HUES48 (cell line): Measurements from ENCODE around the gene KEL.
A peak's percentile ranks its signal among the peaks of the same experiment; 100 is the strongest.

Source experiments
- H3K27ac ChIP-seq: one replicate; pipeline ENCODE4 v1.7.0; 2013; ENCODE audit warnings: low read depth, low read length, inconsistent platforms
- H3K27me3 ChIP-seq: 2 replicates; pipeline ENCODE4 v1.6.1; 2013; ENCODE audit warnings: mild to moderate bottlenecking, low read length; ENCODE audit not compliant: control insufficient read depth, insufficient read depth
- H3K36me3 ChIP-seq: 2 replicates; pipeline ENCODE4 v1.6.1; 2013; ENCODE audit warnings: low read length; ENCODE audit not compliant: control insufficient read depth, insufficient read depth
- H3K4me1 ChIP-seq: 2 replicates; pipeline ENCODE4 v1.6.1; 2013; ENCODE audit warnings: mild to moderate bottlenecking, low read length; ENCODE audit not compliant: control insufficient read depth, insufficient read depth
- H3K4me3 ChIP-seq: 2 replicates; pipeline ENCODE4 v1.5.1; 2013; ENCODE audit warnings: mild to moderate bottlenecking, low read depth, low read length
- H3K9ac ChIP-seq: 2 replicates; pipeline ENCODE4 v1.6.1; 2013; ENCODE audit warnings: mild to moderate bottlenecking, low read depth, low read length, moderate library complexity
- H3K9me3 ChIP-seq: 2 replicates; pipeline ENCODE4 v1.6.1; 2013; ENCODE audit warnings: low read length; ENCODE audit not compliant: control insufficient read depth, insufficient read depth

The KEL gene, protein sequence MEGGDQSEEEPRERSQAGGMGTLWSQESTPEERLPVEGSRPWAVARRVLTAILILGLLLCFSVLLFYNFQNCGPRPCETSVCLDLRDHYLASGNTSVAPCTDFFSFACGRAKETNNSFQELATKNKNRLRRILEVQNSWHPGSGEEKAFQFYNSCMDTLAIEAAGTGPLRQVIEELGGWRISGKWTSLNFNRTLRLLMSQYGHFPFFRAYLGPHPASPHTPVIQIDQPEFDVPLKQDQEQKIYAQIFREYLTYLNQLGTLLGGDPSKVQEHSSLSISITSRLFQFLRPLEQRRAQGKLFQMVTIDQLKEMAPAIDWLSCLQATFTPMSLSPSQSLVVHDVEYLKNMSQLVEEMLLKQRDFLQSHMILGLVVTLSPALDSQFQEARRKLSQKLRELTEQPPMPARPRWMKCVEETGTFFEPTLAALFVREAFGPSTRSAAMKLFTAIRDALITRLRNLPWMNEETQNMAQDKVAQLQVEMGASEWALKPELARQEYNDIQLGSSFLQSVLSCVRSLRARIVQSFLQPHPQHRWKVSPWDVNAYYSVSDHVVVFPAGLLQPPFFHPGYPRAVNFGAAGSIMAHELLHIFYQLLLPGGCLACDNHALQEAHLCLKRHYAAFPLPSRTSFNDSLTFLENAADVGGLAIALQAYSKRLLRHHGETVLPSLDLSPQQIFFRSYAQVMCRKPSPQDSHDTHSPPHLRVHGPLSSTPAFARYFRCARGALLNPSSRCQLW

DNA sequence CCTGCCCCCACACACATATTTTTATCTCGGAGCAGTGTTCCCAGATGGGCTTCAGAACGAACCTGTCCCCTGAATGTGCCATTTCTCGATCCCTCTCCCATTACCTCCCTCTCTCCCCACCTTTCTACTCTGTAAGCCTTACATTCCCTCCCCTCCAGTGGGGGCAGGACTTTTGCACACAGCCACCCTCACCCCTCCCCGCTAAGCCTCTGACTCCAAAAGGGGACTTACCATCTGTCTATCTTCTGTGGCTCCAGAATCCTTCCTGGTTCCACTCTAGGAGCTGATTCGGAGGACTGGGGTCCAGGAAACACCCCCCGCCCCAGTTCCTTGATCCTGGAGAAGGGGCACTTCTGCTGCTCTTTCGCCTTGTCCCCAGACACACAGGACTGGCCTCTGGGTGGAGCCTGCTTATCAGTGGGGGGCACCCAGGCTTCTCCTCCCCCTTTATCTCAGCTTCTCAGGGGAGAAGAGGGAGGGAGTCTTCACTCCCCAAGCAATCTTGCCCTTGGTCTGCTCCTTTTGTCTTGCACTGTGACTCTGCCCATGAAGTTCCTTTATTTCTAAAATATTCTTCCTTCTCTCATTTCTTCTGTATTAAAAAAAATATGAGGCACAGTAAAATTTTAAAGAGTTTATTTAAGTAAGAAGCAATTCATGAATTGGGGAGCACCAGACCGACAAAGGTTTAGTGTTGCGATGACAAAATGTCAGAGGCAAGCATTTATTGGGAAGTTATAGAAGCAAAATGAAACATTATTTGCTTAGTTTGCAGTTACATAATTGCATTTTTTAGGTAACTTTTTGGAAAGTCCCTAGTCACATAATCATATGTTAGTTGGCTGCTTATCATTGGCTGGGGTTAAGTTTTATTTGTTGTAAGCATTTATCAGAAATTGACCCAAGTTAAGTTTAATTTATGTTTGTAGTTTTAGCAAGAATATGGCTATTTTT, at the start of gene KEL:
KEL (minus strand) TSS at position 391 of the 954 bp plus-strand sequence; CDS start at position 234, 157 bp downstream.
- Histone ChIP-seq H3K9me3 (no peaks in the 10 kb centered on the region), H3K4me1 (peaks cover 40% of the 10 kb centered on the region), H3K27me3 (no peaks in the 10 kb centered on the region), H3K27ac (peak within 1 kb of the TSS; percentile 1), H3K36me3 (no peaks in the 10 kb centered on the region), H3K9ac (no peak within 1 kb of the TSS), H3K4me3 (no peak within 1 kb of the TSS)

DNA sequence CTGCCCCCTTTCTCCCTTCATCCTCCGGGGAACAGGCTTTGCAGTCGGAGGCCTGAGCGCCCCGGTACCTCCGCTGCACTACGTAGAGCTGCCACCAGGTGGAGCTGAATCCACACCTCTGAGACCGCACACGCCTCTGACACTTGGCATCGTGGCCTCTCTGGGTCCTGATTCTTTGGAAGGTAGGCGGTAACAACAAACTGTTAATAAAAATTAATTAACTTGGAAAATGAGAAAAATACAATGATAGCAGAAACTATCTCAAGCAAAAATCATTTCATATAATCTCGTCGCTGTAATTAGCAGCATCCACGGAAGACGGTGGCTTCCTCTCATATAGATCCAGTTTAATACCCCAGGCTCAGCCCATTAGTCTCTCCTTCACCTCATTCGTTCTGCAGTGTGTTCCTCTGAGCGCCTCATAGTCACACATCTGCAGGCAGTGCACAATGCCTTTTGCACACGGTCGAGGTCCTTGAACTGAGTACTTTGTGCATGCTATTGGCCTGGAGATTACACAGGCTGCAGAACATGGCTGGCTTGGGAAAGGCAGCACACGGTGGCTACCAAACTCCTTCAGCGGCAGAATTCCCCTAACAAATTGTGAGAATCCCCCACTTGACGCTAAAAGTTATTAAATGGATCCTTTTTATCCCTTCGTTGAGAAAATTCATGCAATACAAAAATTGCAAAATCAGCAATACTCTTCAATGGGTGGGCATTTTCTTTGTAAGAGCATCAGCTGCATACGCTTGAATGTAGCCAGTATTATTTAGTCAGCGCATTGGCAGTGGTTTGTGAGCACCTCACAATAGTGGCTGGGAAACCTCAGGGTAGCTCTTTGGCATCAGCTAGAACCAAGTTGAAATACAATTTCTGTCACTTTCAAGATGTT, 46.1 kb upstream of the KEL start:
- no peaks in the 10 kb centered on the region for H3K9me3 ChIP-seq
- H3K9ac ChIP-seq = no peak overlapping the region
- no peaks in the 10 kb centered on the region for H3K4me1 ChIP-seq
- H3K27me3 ChIP-seq = no peaks in the 10 kb centered on the region
- no peaks in the 10 kb centered on the region for H3K36me3 ChIP-seq
- no peak overlapping the region for H3K4me3 ChIP-seq
- no peak overlapping the region for H3K27ac ChIP-seq

DNA sequence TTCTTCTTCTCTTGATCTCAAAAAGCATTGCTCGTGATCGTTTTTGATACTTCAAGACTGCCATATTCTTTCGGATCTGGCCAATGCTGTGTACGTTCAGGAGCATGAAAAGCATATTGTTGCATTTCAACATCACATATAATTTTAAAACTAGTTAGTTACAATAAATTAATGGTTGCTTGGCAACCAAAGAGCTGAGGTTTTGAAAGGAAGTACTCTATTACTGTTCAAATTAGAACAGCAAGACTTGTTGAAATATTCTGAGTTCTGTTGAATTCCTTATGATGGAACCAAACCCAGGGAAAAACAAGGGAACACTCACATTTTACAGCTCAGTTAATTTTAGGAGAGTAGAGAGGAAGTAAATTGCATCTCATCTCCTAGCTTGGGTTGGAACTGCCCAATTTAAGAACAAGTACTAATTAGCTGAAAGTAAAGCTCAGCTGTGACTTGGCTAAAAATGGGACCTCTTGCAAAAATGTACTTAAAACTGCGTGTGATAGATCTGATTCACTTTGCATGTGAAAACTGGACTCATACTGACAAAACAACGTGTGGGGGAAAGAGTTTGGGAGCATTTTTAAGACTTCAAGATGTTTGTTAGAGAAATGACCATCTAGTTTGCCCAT, 43.6 kb upstream of the KEL start:
- no peaks in the 10 kb centered on the region for H3K36me3 ChIP-seq
- H3K9me3 ChIP-seq = no peaks in the 10 kb centered on the region
- H3K4me3 ChIP-seq = no peak overlapping the region
- H3K4me1 ChIP-seq = no peaks in the 10 kb centered on the region
- H3K9ac ChIP-seq = no peak overlapping the region
- H3K27ac ChIP-seq = no peak overlapping the region
- no peaks in the 10 kb centered on the region for H3K27me3 ChIP-seq

DNA sequence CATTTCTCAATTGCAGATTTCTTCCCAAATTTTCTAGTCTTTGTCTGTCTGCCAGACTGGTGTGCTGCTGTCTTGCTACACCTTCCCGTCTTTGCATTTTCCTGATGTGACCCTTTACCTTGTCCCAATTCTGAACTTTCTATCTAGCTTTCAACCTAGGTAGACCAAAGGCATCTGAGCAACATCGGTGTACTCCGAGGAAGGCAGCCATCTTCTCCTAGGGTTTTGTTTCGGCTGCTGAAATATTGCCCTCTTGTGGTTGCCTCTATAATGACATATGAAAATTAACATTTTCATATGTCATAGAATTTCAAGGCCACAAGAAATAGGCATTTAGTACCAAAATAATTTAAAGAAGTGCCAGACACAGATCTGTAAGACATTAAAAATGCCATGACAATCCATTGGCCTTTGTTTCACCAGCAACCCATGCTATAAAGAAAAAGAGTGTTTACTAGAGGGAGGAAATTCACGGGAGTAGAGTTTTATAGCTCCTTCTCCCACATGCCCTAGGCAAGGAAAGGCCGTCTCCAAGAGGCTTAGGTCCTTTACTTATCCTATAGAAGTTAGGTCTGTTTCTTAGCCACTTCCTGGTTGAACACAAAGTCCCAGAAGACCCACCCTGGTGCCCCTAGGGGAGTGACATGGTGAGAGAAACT, 41.4 kb upstream of the KEL start:
- Histone ChIP-seq H3K9me3 (no peaks in the 10 kb centered on the region), H3K4me1 (no peaks in the 10 kb centered on the region), H3K36me3 (no peaks in the 10 kb centered on the region), H3K27me3 (no peaks in the 10 kb centered on the region), H3K27ac (no peak overlapping the region), H3K9ac (no peak overlapping the region), H3K4me3 (no peak overlapping the region)

DNA sequence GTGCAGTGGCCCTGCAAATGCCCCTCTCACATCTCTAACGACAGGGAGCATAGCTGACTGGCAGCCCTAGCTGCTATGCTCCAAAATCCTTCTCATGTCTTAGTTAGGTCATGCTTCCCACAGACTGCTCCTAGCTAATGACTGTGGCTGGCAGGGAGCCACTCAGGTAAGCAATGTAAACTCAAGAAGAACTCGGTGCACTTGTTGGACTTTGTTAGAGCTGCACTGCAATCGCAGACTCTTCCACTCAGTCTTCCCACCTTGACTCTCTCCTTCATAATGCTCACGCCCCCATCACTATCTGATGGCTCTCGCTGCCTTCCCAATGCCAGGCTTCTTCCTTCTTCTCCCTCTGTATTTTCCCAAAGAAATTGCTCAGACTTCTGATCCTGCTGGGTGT, 40.7 kb upstream of the KEL start:
- Histone ChIP-seq H3K27ac (no peak overlapping the region), H3K9me3 (no peaks in the 10 kb centered on the region), H3K4me3 (no peak overlapping the region), H3K27me3 (no peaks in the 10 kb centered on the region), H3K9ac (no peak overlapping the region), H3K4me1 (no peaks in the 10 kb centered on the region), H3K36me3 (no peaks in the 10 kb centered on the region)

DNA sequence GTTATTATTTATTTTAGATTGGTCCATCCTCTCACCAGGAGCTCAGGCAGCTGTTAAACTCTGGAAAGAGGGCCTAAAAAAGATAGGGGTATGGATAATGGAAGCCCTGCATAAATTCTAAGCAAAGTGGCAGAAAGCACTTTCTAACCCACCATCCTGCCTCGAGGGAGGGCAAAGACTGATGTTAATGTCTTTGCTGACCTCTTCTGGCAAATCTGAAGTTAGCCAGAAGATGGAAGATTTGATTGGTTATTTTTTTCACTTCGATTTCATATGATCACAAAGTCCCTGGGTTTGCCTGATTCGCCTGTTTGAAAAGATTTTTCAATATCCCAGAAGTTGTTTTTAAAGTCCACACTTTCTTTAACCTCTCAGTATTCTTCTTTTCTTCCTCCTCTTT, 39.9 kb upstream of the KEL start:
- no peaks in the 10 kb centered on the region for H3K27me3 ChIP-seq
- no peak overlapping the region for H3K9ac ChIP-seq
- no peak overlapping the region for H3K27ac ChIP-seq
- no peaks in the 10 kb centered on the region for H3K36me3 ChIP-seq
- H3K4me1 ChIP-seq = no peaks in the 10 kb centered on the region
- no peaks in the 10 kb centered on the region for H3K9me3 ChIP-seq
- no peak overlapping the region for H3K4me3 ChIP-seq

DNA sequence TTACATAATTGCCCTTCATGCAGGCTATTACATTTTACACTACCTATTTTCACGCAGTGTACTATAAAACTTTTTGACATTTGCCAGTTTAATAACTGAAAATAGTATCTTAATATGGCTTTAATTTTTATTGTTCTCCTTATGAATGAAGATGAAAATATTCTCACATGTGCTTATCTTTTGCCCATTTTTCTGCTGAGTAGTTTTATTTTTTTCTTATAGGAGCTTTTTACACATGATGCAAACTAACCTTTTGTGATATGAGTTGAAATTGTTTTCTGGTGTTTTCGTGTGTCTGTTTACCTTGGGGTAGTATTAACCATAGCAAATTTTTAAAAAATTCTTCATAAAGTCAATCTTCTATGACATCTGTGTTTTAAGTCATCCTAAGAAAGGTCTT, 38.5 kb upstream of the KEL start:
- no peaks in the 10 kb centered on the region for H3K36me3 ChIP-seq
- H3K27me3 ChIP-seq = no peaks in the 10 kb centered on the region
- H3K9me3 ChIP-seq = no peaks in the 10 kb centered on the region
- H3K27ac ChIP-seq = no peak overlapping the region
- no peaks in the 10 kb centered on the region for H3K4me1 ChIP-seq
- no peak overlapping the region for H3K4me3 ChIP-seq
- no peak overlapping the region for H3K9ac ChIP-seq

DNA sequence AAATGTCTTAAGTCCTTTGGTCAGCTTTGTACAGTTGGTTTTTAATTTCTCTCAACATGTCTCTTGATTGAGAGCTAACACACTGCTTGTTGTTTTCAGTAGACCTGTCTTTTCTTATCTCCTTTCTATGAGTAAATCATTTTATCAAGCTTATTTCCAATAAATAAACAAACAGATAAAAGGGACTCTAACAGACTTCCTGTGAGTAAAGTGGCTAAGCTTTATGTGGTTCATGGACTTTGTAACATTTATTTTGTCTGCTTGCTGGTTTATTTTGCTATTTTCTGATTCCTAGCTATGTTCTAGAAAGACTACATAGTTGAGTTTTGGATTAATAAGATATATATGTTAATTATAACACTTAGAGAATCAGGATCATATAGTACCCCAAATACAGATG, 37.6 kb upstream of the KEL start:
- Histone ChIP-seq H3K9ac (no peak overlapping the region), H3K36me3 (no peaks in the 10 kb centered on the region), H3K9me3 (no peaks in the 10 kb centered on the region), H3K4me3 (no peak overlapping the region), H3K4me1 (no peaks in the 10 kb centered on the region), H3K27me3 (no peaks in the 10 kb centered on the region), H3K27ac (no peak overlapping the region)

DNA sequence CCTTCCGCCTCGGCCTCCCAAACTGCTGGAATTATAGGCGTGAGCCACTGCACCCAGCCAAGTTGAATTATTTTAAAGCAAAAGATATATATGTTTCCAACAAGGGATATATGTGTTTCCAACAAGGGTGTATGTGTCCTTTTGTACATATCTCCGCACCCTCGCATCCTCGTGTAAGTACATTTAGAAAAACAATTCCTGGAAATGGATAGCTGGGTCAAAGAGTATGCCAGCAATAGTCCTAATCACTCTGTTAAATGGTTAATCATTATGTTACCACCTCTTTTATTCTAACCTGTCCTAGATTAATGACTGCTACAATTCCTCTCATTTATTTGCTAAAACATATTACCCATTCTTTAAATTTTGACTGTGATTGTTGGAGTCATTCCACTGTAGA, 36.8 kb upstream of the KEL start:
- Histone ChIP-seq H3K4me3 (no peak overlapping the region), H3K9ac (no peak overlapping the region), H3K27ac (no peak overlapping the region), H3K9me3 (no peaks in the 10 kb centered on the region), H3K27me3 (no peaks in the 10 kb centered on the region), H3K4me1 (no peaks in the 10 kb centered on the region), H3K36me3 (no peaks in the 10 kb centered on the region)
